Nephron progenitor cell (in vitro differentiated cells): ENCODE data around the gene SLC2A1.
A peak's percentile ranks its signal among the peaks of the same experiment; 100 is the strongest.

Source experiments
- DNase-seq: peaks from one replicate; pipeline ENCODE4 v3.0.0; 2021
- H3K27ac Mint-ChIP-seq: 2 replicates; pipeline ENCODE4 v1.8.0; 2021; ENCODE audit warnings: mild to moderate bottlenecking, moderate library complexity, mixed read lengths
- H3K27me3 Mint-ChIP-seq: 2 replicates; pipeline ENCODE4 v1.8.0; 2021; ENCODE audit warnings: mild to moderate bottlenecking, low read depth, mixed read lengths; ENCODE audit not compliant: poor library complexity
- H3K36me3 Mint-ChIP-seq: 2 replicates; pipeline ENCODE4 v1.8.0; 2021; ENCODE audit warnings: low read depth, mixed read lengths
- H3K4me1 Mint-ChIP-seq: 2 replicates; pipeline ENCODE4 v1.8.0; 2021; ENCODE audit warnings: mixed read lengths
- H3K4me3 Mint-ChIP-seq: 2 replicates; pipeline ENCODE4 v1.8.0; 2021; ENCODE audit warnings: mild to moderate bottlenecking, moderate library complexity, mixed read lengths
- H3K9me3 Mint-ChIP-seq: 2 replicates; pipeline ENCODE4 v1.8.0; 2021; ENCODE audit warnings: mild to moderate bottlenecking, moderate library complexity, mixed read lengths
- TF ChIP-seq, protein P1 (sequence below): fragments of 200-600 bp; sonication (generic); IDR thresholded peaks from 2 replicates; pipeline ENCODE4 v1.5.0; 2021; ENCODE audit warnings: antibody characterized with exemption

SLC2A1 gene

DNA sequence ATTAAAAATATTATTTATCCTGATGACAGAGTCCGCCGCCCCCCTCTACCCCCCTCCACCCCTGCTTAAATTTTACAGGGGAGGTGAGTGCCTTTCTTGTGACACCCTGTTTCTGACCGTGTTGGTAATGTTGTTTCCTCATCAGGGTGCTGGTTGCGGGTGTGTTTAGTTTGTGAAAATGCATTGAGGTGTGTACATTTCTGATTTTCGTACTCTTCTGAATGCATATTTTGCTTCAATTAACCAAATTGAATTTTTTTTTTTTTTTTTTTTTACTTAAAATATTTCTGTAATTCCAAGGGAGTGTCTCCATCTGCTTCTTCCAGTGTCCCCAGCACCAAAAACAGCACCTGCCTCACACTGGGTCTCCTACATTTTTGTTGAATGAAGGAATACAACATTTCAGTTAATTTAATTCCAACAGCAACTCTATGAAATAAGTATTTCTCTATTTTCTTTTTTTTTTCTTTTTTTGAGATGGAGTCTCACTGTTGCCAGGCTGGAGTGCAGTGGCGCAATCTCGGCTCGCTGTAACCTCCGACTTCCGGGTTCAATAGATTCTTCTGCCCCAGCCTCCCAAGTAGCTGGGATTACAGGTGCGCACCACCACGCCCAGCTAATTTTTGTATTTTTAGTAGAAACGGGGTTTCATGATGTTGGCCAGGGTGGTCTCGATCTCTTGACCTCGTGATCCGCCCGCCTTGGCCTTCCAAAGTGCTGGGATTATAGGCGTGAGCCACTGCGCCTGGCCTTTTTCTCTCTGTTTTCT, 5.6 kb upstream of the SLC2A1 start:
- no peaks in the 10 kb centered on the region for H3K9me3 Mint-ChIP-seq
- H3K27me3 Mint-ChIP-seq = no peaks in the 10 kb centered on the region
- no peaks in the 10 kb centered on the region for H3K36me3 Mint-ChIP-seq
- TF ChIP-seq, protein P1, sequence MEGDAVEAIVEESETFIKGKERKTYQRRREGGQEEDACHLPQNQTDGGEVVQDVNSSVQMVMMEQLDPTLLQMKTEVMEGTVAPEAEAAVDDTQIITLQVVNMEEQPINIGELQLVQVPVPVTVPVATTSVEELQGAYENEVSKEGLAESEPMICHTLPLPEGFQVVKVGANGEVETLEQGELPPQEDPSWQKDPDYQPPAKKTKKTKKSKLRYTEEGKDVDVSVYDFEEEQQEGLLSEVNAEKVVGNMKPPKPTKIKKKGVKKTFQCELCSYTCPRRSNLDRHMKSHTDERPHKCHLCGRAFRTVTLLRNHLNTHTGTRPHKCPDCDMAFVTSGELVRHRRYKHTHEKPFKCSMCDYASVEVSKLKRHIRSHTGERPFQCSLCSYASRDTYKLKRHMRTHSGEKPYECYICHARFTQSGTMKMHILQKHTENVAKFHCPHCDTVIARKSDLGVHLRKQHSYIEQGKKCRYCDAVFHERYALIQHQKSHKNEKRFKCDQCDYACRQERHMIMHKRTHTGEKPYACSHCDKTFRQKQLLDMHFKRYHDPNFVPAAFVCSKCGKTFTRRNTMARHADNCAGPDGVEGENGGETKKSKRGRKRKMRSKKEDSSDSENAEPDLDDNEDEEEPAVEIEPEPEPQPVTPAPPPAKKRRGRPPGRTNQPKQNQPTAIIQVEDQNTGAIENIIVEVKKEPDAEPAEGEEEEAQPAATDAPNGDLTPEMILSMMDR = no peak
- no peak for DNase-seq
- H3K4me3 Mint-ChIP-seq = no peak overlapping the region
- H3K27ac Mint-ChIP-seq = no peak overlapping the region
- H3K4me1 Mint-ChIP-seq = peaks cover 45% of the 10 kb centered on the region

DNA sequence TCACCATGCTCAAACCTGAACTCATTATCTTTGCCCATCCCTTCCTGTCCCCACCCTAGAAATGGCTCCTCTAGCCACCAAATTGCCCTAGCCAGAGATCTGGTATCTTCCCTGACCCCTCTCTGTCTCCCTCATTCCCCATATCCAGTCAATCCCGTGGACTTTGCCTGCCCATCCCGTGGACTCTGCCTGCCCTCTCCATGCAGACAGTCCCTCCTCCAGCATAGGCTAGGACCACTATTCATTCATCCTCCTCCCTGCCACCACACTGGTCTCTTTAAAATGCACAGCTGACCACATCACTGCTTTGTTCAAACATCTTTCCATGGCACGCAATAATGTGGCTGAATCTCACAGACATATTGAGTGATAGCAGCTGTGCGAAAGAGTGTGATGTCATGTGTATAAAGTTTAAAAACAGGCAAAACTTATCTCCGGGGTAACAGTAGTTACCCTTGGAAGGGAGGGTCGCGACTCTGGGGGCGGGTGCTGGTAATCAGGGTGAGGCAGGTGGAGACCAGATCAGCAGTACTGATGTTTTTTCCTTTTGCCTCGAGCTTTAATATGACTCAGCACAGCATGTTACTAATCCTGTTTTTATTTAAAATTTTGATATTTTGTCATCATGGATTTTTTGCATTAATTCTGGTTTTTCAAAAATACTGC, 4.8 kb upstream of the SLC2A1 start:
- Mint-ChIP-seq H3K36me3 (no peaks in the 10 kb centered on the region), H3K4me1 (peaks cover 48% of the 10 kb centered on the region), H3K9me3 (no peaks in the 10 kb centered on the region), H3K27me3 (peaks cover 3% of the 10 kb centered on the region), H3K27ac (peak overlapping the region; percentile 73), H3K4me3 (peak overlapping the region; percentile 57)
- TF ChIP-seq, protein P1 = no peak
- DNase-seq = no peak

DNA sequence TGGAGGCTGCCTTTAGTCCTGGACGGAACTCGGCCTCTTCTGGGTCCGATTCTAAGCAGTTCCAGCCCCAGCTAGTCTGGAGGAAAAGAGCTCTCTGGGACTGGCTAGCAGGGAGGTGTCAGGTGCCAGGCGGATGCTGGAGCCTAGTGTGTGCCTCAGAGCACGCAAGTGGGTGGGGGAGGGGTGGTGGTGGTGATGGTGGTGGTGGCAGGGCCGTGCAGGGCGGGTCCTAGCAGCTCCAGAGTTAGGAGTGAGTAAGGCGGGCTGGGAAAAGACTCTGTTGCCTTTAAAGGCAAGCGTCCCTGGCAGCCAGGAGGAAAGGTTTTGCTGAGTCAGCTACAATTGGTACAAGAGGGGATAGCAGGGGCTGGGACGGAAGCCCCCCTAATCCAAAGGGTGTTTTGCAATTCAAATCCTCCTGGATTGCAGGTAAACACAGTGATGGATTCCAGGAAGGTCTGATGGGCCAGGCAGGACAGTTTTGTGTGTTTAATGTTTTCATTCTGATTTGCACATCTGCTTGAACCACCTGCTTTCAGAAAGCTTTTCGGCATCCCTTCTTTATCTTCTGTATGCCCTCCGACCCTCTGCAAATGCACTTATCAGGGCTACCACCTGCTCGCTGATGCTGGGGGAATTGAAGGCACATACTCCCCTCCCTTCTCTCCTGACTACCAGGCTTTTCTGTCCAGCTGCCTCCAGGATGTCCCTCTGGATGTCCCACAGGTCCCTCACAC, 4.1 kb upstream of the SLC2A1 start:
- peak; percentile 54 for DNase-seq
- Mint-ChIP-seq H3K27me3 (peaks cover 4% of the 10 kb centered on the region), H3K9me3 (no peaks in the 10 kb centered on the region), H3K4me1 (peaks cover 48% of the 10 kb centered on the region), H3K27ac (peak overlapping the region; percentile 73), H3K36me3 (no peaks in the 10 kb centered on the region), H3K4me3 (peak overlapping the region; percentile 60)
- TF ChIP-seq, protein P1 = no peak

DNA sequence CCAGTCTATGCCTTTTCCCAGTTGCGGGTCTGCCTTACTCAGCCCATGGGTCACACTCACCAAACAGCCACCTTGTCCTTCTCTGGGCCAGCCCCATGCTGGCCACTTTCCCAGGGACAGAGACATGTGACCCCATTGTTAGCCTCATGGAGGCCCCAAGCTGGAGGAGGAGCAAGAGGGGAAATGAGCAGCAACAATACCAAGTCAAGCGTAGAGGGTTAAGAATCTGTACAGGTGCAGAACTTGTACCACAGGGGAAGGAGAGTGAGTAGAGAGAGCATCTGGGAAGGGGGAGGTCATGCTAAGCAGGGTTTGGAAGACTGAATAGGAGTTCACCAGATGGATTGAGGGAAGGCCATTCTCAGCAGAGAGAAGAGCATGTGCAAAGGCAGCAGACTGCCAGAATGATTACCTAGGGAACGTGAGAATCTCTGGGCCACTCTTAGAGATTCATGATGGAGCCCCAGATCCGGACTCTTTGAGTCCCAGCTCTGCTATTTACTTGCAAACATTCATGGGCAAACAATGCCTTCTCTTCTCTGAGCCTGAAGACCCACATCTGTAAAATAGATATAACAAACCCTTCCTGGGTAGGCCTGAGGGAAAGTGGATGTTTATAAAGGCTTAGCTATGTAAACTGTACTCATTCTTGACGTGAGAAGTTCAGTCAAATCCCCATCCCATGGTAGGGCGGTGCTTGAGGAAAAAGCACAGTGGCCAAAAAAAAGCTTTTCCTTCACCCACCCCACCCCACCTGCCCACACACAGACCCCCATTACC, 2.8 kb upstream of the SLC2A1 start:
- Mint-ChIP-seq H3K27me3 (peaks cover 4% of the 10 kb centered on the region), H3K27ac (peak overlapping the region; percentile 85), H3K4me1 (peaks cover 58% of the 10 kb centered on the region), H3K4me3 (peak overlapping the region; percentile 95), H3K9me3 (no peaks in the 10 kb centered on the region), H3K36me3 (no peaks in the 10 kb centered on the region)
- DNase-seq = no peak
- TF ChIP-seq, protein P1 = no peak

DNA sequence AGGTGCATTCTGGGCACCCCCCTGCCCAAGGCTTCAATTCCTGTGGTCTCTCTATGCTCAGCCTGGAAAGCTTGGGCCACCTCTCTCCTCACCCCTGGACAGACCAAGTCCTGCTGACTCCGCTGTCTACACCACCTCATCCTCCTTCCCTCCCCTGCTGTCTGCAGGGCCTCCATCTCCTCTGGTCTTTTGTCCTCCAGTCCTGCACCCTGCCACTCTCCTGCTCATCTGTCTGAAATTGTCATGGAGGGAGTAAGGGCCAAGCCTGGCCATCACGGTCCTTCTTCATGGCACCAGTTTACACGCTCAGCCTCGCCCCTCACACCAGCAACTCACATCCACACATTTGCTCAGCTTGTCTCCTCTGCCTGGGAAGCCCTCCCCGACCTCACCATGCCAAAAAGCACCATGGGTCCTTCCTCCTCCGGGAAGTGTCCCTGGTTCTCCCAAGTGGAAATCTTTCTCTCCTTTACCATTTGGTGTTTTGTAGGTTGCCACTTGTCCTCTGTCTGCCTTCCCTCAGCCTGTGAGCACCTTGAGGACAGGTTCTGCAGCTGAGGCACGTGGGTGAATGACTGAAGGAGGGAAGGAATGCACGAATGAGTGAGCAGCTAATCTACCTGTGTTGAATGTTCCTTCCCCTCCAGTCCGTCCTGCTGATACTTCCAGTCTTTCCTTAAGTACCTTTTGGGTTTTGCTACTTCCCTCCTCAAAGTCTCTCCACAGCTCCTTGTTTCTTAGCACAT, 2.1 kb upstream of the SLC2A1 start:
- Mint-ChIP-seq H3K27me3 (peaks cover 4% of the 10 kb centered on the region), H3K9me3 (no peaks in the 10 kb centered on the region), H3K4me1 (peaks cover 63% of the 10 kb centered on the region), H3K27ac (peak overlapping the region; percentile 85), H3K36me3 (peaks cover 2% of the 10 kb centered on the region), H3K4me3 (peak overlapping the region; percentile 95)
- TF ChIP-seq, protein P1 = no peak
- no peak for DNase-seq
